HFFc6 (cell line): ENCODE measurements around the gene OR10R2. TPM values are rescaled to one million over a fixed set of nuclear protein-coding genes. Genes with fewer than 3 reads are reported as not detected.
"Not testable (repeated sequence)": the region's sequence is repeated elsewhere in the genome, so short reads cannot be mapped to it uniquely, and the experiment has no call there.

Source experiments
- DNase-seq: peaks from one replicate; pipeline ENCODE4 v3.0.0-alpha.2; 2018
- H3K27ac Mint-ChIP-seq: 2 replicates; pipeline ENCODE4 v1.8.0; 2020; ENCODE audit warnings: mild to moderate bottlenecking, mixed read lengths
- H3K27me3 Mint-ChIP-seq: 2 replicates; pipeline ENCODE4 v1.8.0; 2021; ENCODE audit warnings: mild to moderate bottlenecking, moderate library complexity, mixed read lengths; ENCODE audit not compliant: insufficient read depth
- H3K36me3 Mint-ChIP-seq: 2 replicates; pipeline ENCODE4 v1.8.0; 2021; ENCODE audit warnings: low read depth, mixed read lengths
- H3K4me1 Mint-ChIP-seq: 2 replicates; pipeline ENCODE4 v1.8.0; 2020; ENCODE audit warnings: low read depth, mixed read lengths
- H3K4me3 Mint-ChIP-seq: 2 replicates; pipeline ENCODE4 v1.8.0; 2020; ENCODE audit warnings: mild to moderate bottlenecking, moderate library complexity, mixed read lengths
- H3K9me3 Mint-ChIP-seq: 2 replicates; pipeline ENCODE4 v1.8.0; 2020; ENCODE audit warnings: mild to moderate bottlenecking, mixed read lengths
- CTCF ChIP-seq: fragments of 200-600 bp; sonication (generic); IDR thresholded peaks from 2 replicates; pipeline ENCODE4 v1.5.0; 2021; ENCODE audit warnings: antibody characterized with exemption, mild to moderate bottlenecking
- long read RNA-seq: library from polyadenylated mRNA; unstranded; transcript quantifications from one replicate; pipeline ENCODE4 v2.0.0, GENCODE V29; 2019
- total RNA-seq, 6 experiments: library from RNA; stranded (reverse); fragmentation: NEBNext Ultra II Directional; extraction: Animal tissue kit (Norgen Biotek cat#: 25700); gene quantifications; 2 replicates in 1 of 6; 3 replicates in 5 of 6; pipeline ENCODE4 v1.2.3, GENCODE V29; 2021

The OR10R2 gene
- not detected for total RNA-seq
- long read RNA-seq, result 0 reads

- no peak for DNase-seq
- H3K9me3 Mint-ChIP-seq, result peaks cover 11% of the 10 kb centered on the region
- no peaks in the 10 kb centered on the region for H3K27me3 Mint-ChIP-seq
- no peak within 1 kb of the TSS for H3K27ac Mint-ChIP-seq
- no peaks in the 10 kb centered on the region for H3K4me1 Mint-ChIP-seq
- TF ChIP-seq CTCF, result no peak
- no peaks in the 10 kb centered on the region for H3K36me3 Mint-ChIP-seq
- H3K4me3 Mint-ChIP-seq, result no peak within 1 kb of the TSS
These were observed at the start of gene OR10R2 for GRCh38 chr1:158471920-158472319. Gene OR10R2, plus strand, starts transcription at chr1:158472220. Its CDS starts 106 bp downstream, at chr1:158472326.

- no peaks in the 10 kb centered on the region for H3K4me1 Mint-ChIP-seq
- H3K27me3 Mint-ChIP-seq, result no peaks in the 10 kb centered on the region
- H3K36me3 Mint-ChIP-seq, result no peaks in the 10 kb centered on the region
- no peak overlapping the region for H3K4me3 Mint-ChIP-seq
- no peak overlapping the region for H3K27ac Mint-ChIP-seq
- H3K9me3 Mint-ChIP-seq, result peaks cover 32% of the 10 kb centered on the region
- DNase-seq, result no peak
- TF ChIP-seq CTCF, result no peak
These were observed 47.0 kb upstream of the OR10R2 start for GRCh38 chr1:158425027-158425426.

GRCh38 chr1:158426137-158426536 lies 45.9 kb upstream of the OR10R2 start, which contains the start of gene OR10K2:
Gene OR10K2, minus strand, starts transcription at chr1:158426237. Its CDS starts 5,371 bp downstream, at chr1:158420866.
- Mint-ChIP-seq H3K27ac (no peak within 1 kb of the TSS), H3K9me3 (peaks cover 29% of the 10 kb centered on the region), H3K4me1 (no peaks in the 10 kb centered on the region), H3K4me3 (no peak within 1 kb of the TSS), H3K27me3 (no peaks in the 10 kb centered on the region), H3K36me3 (no peaks in the 10 kb centered on the region)
- TF ChIP-seq CTCF, result no peak
- DNase-seq, result no peak

- not testable (repeated sequence) for H3K27me3 Mint-ChIP-seq, H3K27ac Mint-ChIP-seq, DNase-seq, H3K36me3 Mint-ChIP-seq, H3K4me3 Mint-ChIP-seq, H3K4me1 Mint-ChIP-seq
- peaks cover 48% of the 10 kb centered on the region for H3K9me3 Mint-ChIP-seq
These were observed 41.9 kb upstream of the OR10R2 start for GRCh38 chr1:158430163-158430562.

- no peak for TF ChIP-seq CTCF
- no peaks in the 10 kb centered on the region for H3K4me1 Mint-ChIP-seq
- DNase-seq, result no peak
- H3K9me3 Mint-ChIP-seq, result peaks cover 37% of the 10 kb centered on the region
- H3K36me3 Mint-ChIP-seq, result no peaks in the 10 kb centered on the region
- no peak overlapping the region for H3K27ac Mint-ChIP-seq
- no peaks in the 10 kb centered on the region; the same call in none of the 2 replicates for H3K27me3 Mint-ChIP-seq
- H3K4me3 Mint-ChIP-seq, result no peak overlapping the region
These were observed 37.3 kb upstream of the OR10R2 start for GRCh38 chr1:158434741-158435140.

- no peaks in the 10 kb centered on the region for H3K36me3 Mint-ChIP-seq
- DNase-seq, result no peak
- H3K27ac Mint-ChIP-seq, result no peak overlapping the region
- H3K4me3 Mint-ChIP-seq, result no peak overlapping the region
- H3K27me3 Mint-ChIP-seq, result no peaks in the 10 kb centered on the region; the same call in none of the 2 replicates
- peaks cover 14% of the 10 kb centered on the region for H3K9me3 Mint-ChIP-seq
- H3K4me1 Mint-ChIP-seq, result no peaks in the 10 kb centered on the region
- TF ChIP-seq CTCF, result no peak
These were observed 26.6 kb upstream of the OR10R2 start for GRCh38 chr1:158445376-158445775.
